HL-60 (cell line): ENCODE results near the gene CHMP6.

Experiments
- DNase-seq, 2 experiments: peaks; one replicate each; pipeline ENCODE4 v3.0.0-alpha.2; 2010 to 2020; ENCODE audit warnings: low read depth in 1 of 2, low spot score in 1 of 2
- H3K27ac ChIP-seq: fragments of 250-450 bp; sonication (Bioruptor Pico); replicated peaks from 2 replicates; pipeline ENCODE4 v1.5.1; 2020; ENCODE audit warnings: mild to moderate bottlenecking, moderate library complexity
- H3K27me3 ChIP-seq: fragments of 250-450 bp; sonication (Bioruptor Pico); 2 replicates; pipeline ENCODE4 v1.5.1; 2021; ENCODE audit warnings: mild to moderate bottlenecking, moderate library complexity; ENCODE audit not compliant: insufficient read depth, poor library complexity, severe bottlenecking
- H3K4me3 ChIP-seq: replicated peaks from 2 replicates; pipeline ENCODE4 v1.5.1; 2011; ENCODE audit warnings: mild to moderate bottlenecking, control low read depth, low read length; ENCODE audit not compliant: insufficient read depth
- CTCF ChIP-seq: IDR thresholded peaks from one replicate; pipeline ENCODE4 v1.5.1; 2011; ENCODE audit warnings: low read length, control low read depth, inconsistent platforms; ENCODE audit not compliant: insufficient read depth
- GABPA ChIP-seq: IDR thresholded peaks from 2 replicates; pipeline ENCODE4 v1.6.1; 2012; ENCODE audit warnings: low read depth
- POLR2AphosphoS5 ChIP-seq: IDR thresholded peaks from 2 replicates; pipeline ENCODE4 v1.6.1; 2012; ENCODE audit warnings: low read depth
- REST ChIP-seq: IDR thresholded peaks from 2 replicates; pipeline ENCODE4 v1.6.1; 2012; ENCODE audit warnings: low read depth; ENCODE audit not compliant: insufficient replicate concordance
- SPI1 ChIP-seq: IDR thresholded peaks from 2 replicates; pipeline ENCODE4 v1.6.1; 2012; ENCODE audit warnings: low read depth, mild to moderate bottlenecking, borderline replicate concordance

The CHMP6 gene

GRCh38 chr17:80989586-80989913, 2.1 kb upstream of the CHMP6 start:
- TF ChIP-seq GABPA (no peak), POLR2AphosphoS5 (no peak), SPI1 (no peak), REST (no peak), CTCF (no peak)
- no peaks in the 10 kb centered on the region for H3K27me3 ChIP-seq
- no peak overlapping the region for H3K27ac ChIP-seq
- no peak overlapping the region for H3K4me3 ChIP-seq
- DNase-seq, result no peak

- H3K27ac ChIP-seq, result peak overlapping the region; percentile 56
- TF ChIP-seq SPI1 (no peak), POLR2AphosphoS5 (no peak), CTCF (no peak), REST (no peak), GABPA (no peak)
- H3K27me3 ChIP-seq, result no peaks in the 10 kb centered on the region
- H3K4me3 ChIP-seq, result peak overlapping the region; percentile 86
- DNase-seq, result no peak
Measured at GRCh38 chr17:80990921-80991644, 558 bp upstream of the CHMP6 start.

- H3K4me3 ChIP-seq, result peak overlapping the region; percentile 86
- no peak for TF ChIP-seq GABPA
- TF ChIP-seq CTCF, result no peak
- no peak for DNase-seq
- H3K27ac ChIP-seq, result peak overlapping the region; percentile 38
- H3K27me3 ChIP-seq, result no peaks in the 10 kb centered on the region
Measured at GRCh38 chr17:80992077-80992947, 671 bp downstream of the CHMP6 start.
